Astrocyte of the cerebellum (primary cell): ENCODE data around the gene HIGD1A.

Source experiments
- DNase-seq: peaks from one replicate; pipeline ENCODE4 v3.0.0-alpha.2; 2011; ENCODE audit warnings: low read depth
- H3K4me3 ChIP-seq: 2 replicates; pipeline ENCODE4 v1.5.1; 2011; ENCODE audit warnings: mild to moderate bottlenecking, low read depth, low read length, moderate library complexity
- in situ Hi-C: cut with HindIII; loops from 2 replicates; pipeline ENCODE4 v1.10.0; 2017; ENCODE audit warnings: low sequenced_read_pairs
- TF ChIP-seq, protein P1 (sequence below): IDR thresholded peaks from 2 replicates; pipeline ENCODE4 v1.5.1; 2012; ENCODE audit warnings: low read length, low read depth, moderate library complexity, mild to moderate bottlenecking; ENCODE audit errors: missing control alignments

The HIGD1A gene

DNA sequence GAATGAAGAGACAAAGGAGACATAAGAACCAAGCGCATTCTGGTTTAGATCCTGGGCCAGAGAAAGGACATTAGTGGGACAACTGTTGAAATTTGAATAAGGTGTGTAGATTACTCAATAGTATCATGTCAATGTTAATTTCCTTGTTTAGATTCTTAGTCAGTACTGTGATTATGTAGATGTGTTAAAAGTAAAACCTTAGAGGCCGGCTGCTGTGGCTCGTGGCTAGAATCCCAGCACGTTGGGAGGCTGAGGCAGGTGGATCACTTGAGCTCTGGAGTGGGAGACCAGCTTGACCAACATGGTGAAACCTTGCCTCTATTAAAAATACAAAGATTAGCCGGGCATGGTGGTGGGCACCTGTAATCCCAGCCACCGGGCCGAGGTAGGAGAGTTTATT, 44.7 kb upstream of the HIGD1A start:
- TF ChIP-seq, protein P1, sequence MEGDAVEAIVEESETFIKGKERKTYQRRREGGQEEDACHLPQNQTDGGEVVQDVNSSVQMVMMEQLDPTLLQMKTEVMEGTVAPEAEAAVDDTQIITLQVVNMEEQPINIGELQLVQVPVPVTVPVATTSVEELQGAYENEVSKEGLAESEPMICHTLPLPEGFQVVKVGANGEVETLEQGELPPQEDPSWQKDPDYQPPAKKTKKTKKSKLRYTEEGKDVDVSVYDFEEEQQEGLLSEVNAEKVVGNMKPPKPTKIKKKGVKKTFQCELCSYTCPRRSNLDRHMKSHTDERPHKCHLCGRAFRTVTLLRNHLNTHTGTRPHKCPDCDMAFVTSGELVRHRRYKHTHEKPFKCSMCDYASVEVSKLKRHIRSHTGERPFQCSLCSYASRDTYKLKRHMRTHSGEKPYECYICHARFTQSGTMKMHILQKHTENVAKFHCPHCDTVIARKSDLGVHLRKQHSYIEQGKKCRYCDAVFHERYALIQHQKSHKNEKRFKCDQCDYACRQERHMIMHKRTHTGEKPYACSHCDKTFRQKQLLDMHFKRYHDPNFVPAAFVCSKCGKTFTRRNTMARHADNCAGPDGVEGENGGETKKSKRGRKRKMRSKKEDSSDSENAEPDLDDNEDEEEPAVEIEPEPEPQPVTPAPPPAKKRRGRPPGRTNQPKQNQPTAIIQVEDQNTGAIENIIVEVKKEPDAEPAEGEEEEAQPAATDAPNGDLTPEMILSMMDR: no peak
- in situ Hi-C loops: no loop called here
- no peak overlapping the region for H3K4me3 ChIP-seq
- DNase-seq: no peak

DNA sequence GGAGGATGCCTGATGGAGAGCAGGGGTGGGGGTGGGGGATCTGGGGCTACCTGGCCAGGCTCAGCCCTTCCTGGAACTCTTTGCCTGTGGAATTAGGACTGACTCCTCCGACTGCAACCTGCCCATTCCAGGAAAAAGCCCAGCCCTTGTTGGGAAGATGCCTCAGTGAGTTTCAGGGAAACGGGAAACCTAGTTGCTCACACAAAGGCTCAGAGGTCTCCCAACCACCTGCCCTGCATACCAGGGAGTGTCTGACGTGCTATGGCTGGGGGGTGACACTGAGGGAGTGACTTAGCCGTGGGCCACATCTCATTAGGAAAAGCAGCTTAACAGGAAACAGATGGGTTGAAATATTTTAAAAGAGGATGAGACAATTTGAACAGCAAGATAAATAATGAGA, 43.4 kb upstream of the HIGD1A start:
- no peak overlapping the region for H3K4me3 ChIP-seq
- in situ Hi-C loops: no loop called here
- TF ChIP-seq, protein P1: no peak
- DNase-seq: no peak

DNA sequence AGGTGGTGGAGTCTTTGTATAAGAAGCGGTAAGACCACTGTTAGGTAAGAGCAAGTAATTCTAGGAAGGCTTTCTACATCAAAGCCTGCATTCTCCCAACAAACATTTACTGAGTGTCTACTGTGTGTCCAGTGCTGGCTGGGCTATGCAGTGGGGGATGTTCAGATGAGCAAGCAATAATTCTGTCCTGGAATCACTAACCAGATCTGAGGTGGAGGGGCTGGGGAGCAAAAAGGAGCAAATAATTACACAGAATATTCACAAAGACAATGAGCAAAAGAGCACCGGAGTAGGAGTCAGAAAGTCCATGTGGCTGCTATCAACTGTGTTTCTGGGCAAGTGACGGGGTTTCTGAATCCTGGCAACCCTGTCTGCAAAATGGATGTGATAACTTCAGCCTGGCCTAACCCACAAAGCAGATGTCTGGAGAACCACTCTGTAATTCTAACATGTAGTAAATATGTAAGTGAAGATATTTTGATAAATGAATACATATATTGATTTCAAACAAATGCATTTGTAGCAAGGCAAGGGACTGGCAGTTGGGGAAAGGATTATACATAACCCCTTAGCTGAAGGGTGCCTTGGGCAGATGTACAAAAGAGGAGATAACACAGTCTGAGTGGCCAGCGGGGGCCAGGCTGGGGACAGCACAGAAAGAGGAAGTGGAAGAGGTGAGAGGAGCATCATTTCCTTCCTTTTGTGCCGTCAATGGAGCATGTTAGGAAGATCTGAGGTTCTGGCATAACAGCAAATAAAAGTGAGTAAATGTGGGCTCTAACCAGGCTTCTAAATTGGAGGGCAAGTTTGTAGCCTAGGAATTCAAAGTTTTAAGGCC, 42.6 kb upstream of the HIGD1A start:
- TF ChIP-seq, protein P1: no peak
- in situ Hi-C loops: no loop called here
- no peak overlapping the region for H3K4me3 ChIP-seq
- DNase-seq: no peak

DNA sequence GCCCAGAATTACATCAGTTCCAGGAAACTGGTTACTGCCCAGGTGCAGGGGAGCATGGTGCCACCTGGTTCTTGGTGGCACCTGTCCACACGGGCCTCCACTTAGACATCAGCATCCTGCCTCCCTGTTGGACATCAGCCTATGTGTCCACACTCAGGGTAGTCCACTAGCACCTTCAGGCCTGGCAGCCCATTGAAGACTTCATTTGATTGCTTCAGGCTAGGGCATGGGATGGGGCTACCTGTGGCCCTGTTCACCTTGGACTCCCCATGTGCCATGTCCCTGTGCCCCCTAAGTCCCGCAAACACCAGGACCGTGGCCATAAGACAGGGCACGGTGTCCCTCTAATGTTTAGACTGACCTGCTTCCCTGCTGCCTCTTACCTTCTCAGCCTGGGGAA, 40.5 kb upstream of the HIGD1A start:
- TF ChIP-seq, protein P1: no peak
- in situ Hi-C loops: no loop called here
- H3K4me3 ChIP-seq: no peak overlapping the region
- no peak for DNase-seq

DNA sequence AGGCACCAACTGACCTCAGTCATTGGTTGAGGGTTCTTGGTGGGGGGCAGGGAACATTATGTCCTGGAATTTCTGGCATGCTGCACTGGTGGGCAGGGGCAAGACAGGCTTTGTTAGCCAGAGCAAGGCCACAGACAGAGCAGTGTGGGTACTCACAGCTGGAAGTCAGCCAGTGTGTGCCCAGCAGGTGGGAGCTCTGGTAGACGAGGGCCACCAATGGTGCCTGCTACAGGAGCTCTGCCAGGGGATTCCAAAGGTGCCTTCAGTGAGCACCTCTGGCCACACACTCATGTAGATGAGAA, 40.1 kb upstream of the HIGD1A start:
- no peak for DNase-seq
- TF ChIP-seq, protein P1: no peak
- in situ Hi-C loops: no loop called here
- H3K4me3 ChIP-seq: no peak overlapping the region

DNA sequence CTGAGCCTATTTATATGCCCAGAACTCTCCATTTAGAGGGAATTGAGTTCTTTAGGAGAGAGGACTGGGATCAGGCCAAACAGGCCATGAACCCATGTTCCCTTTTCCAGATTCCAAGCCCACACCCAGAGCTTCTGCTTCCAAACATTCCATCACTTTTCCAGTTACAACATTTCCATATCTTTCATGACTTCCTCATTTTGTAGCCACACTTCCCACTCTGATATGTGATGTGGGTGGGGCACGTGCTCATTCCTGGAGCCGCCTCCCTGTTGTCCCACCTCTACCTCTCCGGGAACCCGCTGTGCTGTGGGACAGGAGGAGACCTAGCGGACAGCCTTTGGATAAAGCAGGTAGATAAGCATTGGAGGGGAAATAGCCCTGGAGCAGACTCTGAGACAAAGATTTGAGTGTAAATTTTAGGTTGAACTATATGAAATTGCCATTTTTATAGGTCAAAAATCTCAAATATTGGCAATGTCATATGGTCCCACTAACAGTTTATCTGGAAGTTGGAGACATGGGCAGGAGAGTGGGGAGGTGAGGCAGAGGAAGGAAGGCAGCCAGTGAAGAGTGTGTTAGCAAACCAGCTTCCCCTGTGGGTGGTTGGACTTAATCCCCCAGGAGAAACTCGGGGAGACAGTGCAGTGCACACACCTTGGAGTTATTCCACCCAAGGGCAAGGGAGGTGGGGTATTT, 39.6 kb upstream of the HIGD1A start:
- no peak for DNase-seq
- in situ Hi-C loops: no loop called here
- no peak overlapping the region for H3K4me3 ChIP-seq
- TF ChIP-seq, protein P1: no peak
